HG03103 (cell line): ENCODE results near the gene RNASE4.
"Not testable (repeated sequence)": the region's sequence is repeated elsewhere in the genome, so short reads cannot be mapped to it uniquely, and the experiment has no call there.

ENCODE experiments used
- ATAC-seq: cut with Tn5 transposase; IDR thresholded peaks from one replicate; pipeline ENCODE4 v1.9.1; 2021; ENCODE audit warnings: low read depth; ENCODE audit not compliant: unreplicated experiment

The RNASE4 gene

GRCh38 chr14:20696764-20697163 lies 12.4 kb downstream of the RNASE4 start:
- ATAC-seq: no peak

- ATAC-seq: peak; percentile 68
Observed at GRCh38 chr14:20697273-20698017, 13.1 kb downstream of the RNASE4 start.

GRCh38 chr14:20698018-20698329 lies 13.6 kb downstream of the RNASE4 start:
- ATAC-seq: no peak

GRCh38 chr14:20698934-20699333 lies 14.6 kb downstream of the RNASE4 start:
- no peak for ATAC-seq

GRCh38 chr14:20699931-20700330 lies 15.6 kb downstream of the RNASE4 start:
- ATAC-seq: no peak

GRCh38 chr14:20700965-20701364 lies 16.6 kb downstream of the RNASE4 start:
- not testable (repeated sequence) for ATAC-seq

GRCh38 chr14:20706657-20707355 lies 22.4 kb downstream of the RNASE4 start:
- ATAC-seq: no peak

- ATAC-seq: no peak
Observed at GRCh38 chr14:20707622-20708021, 23.3 kb downstream of the RNASE4 start.

GRCh38 chr14:20711261-20711660 lies 26.9 kb downstream of the RNASE4 start:
- no peak for ATAC-seq

- ATAC-seq: no peak
Observed at GRCh38 chr14:20711685-20712084, 27.3 kb downstream of the RNASE4 start.

- ATAC-seq: no peak
Observed at GRCh38 chr14:20712904-20713303, 28.5 kb downstream of the RNASE4 start.

- ATAC-seq: no peak
Observed at GRCh38 chr14:20714593-20715250, 30.4 kb downstream of the RNASE4 start.

GRCh38 chr14:20719777-20720176 lies 35.4 kb downstream of the RNASE4 start:
- ATAC-seq: no peak

GRCh38 chr14:20720741-20721140 lies 36.4 kb downstream of the RNASE4 start:
- ATAC-seq: no peak

- no peak for ATAC-seq
Observed at GRCh38 chr14:20722016-20722415, 37.7 kb downstream of the RNASE4 start.

GRCh38 chr14:20723488-20723887 lies 39.1 kb downstream of the RNASE4 start:
- ATAC-seq: no peak

GRCh38 chr14:20726121-20726520 lies 41.8 kb downstream of the RNASE4 start:
- ATAC-seq: not testable (repeated sequence)

GRCh38 chr14:20726531-20726930 lies 42.2 kb downstream of the RNASE4 start:
- no peak for ATAC-seq

GRCh38 chr14:20730891-20731290 lies 46.5 kb downstream of the RNASE4 start:
- no peak for ATAC-seq

GRCh38 chr14:20732477-20732876 lies 48.1 kb downstream of the RNASE4 start:
- no peak for ATAC-seq

- ATAC-seq: no peak
Observed at GRCh38 chr14:20732979-20733635, 48.7 kb downstream of the RNASE4 start.
